ENCODE measurements around the gene ITLN1. TPM values are rescaled to one million over a fixed set of nuclear protein-coding genes. Genes with fewer than 3 reads are reported as not detected.

ITLN1 gene
- total RNA-seq, 1 donor = not detected

GRCh38 chr1:160863061-160863773, 21.8 kb downstream of the ITLN1 start:
- Histone ChIP-seq H4K20me1 (ENCODE audit: insufficient read depth, low read length) (no peaks in the 10 kb centered on the region), H3K79me2 (ENCODE audit: insufficient read depth, low read length) (no peaks in the 10 kb centered on the region), H3K4me1 (ENCODE audit: insufficient read depth, low read length) (no peaks in the 10 kb centered on the region), H3K9me3 (ENCODE audit: low read depth, low read length) (no peaks in the 10 kb centered on the region), H3K4me3 (ENCODE audit: insufficient read depth, low read length) (no peak overlapping the region), H3K27me3 (ENCODE audit: insufficient read depth, low read length) (no peaks in the 10 kb centered on the region), H2AFZ (ENCODE audit: low read length) (no peak overlapping the region), H3K27ac (ENCODE audit: low read depth, low read length) (no peak overlapping the region), H3K36me3 (ENCODE audit: insufficient read depth, low read length) (no peaks in the 10 kb centered on the region), H3K4me2 (ENCODE audit: insufficient read depth, low read length) (no peak overlapping the region)
- TF ChIP-seq CTCF (IDR thresholded peaks at IDR 0.05; ENCODE audit: extremely low read depth, low read depth, low read length) = no peak
- DNase-seq (ENCODE audit: insufficient read length, low spot score, missing footprints) = no peak

DNA sequence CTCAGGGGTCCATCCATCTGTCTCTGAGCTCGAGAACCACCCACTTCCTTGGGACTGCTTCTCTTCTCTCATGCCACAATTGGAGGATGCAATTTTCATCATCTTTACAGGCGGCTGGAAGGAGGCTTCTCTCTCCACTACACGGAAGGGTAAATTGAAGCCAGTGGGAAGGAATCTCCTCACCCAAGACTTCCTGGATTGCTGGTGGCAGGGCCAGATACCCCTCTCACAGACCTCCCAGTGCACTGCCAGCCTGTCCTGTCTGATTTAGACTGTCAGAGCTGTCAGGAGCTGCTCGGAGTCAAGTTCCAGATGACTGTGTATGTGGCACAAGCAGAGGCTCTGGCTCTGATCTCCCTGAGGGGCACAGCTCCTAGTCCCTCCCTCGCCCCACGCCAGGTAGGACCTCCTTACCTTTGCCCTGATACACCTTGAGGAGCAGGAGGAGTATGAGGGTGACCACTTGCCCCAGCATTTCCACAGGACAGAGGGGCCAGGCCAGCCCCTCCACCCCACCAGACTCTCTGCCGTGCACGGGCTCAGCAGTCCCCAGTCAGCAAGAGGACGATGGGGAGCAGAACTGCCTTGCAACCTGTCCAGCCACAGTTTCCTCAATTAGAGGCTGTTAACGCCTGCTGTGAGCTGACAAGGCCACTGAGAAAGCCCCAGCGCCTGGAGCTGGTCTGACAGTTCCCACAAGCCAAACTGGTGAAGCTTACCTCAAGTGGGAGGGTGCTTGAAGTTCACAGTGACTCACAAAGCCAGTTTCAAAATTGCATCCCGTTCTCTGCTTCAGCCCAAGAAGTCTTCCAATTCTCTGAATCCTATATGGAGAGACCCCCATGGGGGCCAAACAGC, 22.5 kb downstream of the ITLN1 start, which contains the start of gene CD244:
Gene CD244, minus strand, starts transcription at position 685 of the 858 bp plus-strand sequence. Its CDS starts 210 bp downstream, at position 475.
- H3K27ac ChIP-seq (ENCODE audit: low read depth, low read length) = no peak within 1 kb of the TSS

GRCh38 chr1:160860840-160861505, 24.0 kb downstream of the ITLN1 start:
- no peaks in the 10 kb centered on the region for H3K36me3 ChIP-seq (ENCODE audit: insufficient read depth, low read length)
- no peaks in the 10 kb centered on the region for H3K79me2 ChIP-seq (ENCODE audit: insufficient read depth, low read length)
- no peak overlapping the region for H2AFZ ChIP-seq (ENCODE audit: low read length)
- H3K27me3 ChIP-seq (ENCODE audit: insufficient read depth, low read length) = no peaks in the 10 kb centered on the region
- no peaks in the 10 kb centered on the region for H3K9me3 ChIP-seq (ENCODE audit: low read depth, low read length)
- no peaks in the 10 kb centered on the region for H3K4me1 ChIP-seq (ENCODE audit: insufficient read depth, low read length)
- H3K4me2 ChIP-seq (ENCODE audit: insufficient read depth, low read length) = no peak overlapping the region
- peak; percentile 21 for DNase-seq (ENCODE audit: insufficient read length, low spot score, missing footprints)
- TF ChIP-seq CTCF (IDR thresholded peaks at IDR 0.05; ENCODE audit: extremely low read depth, low read depth, low read length) = no peak
- H4K20me1 ChIP-seq (ENCODE audit: insufficient read depth, low read length) = no peaks in the 10 kb centered on the region
- H3K4me3 ChIP-seq (ENCODE audit: insufficient read depth, low read length) = no peak overlapping the region
- H3K27ac ChIP-seq (ENCODE audit: low read depth, low read length) = no peak overlapping the region

More for the DNA sequence above, 22.5 kb downstream of the ITLN1 start, which contains the start of gene CD244:
- H2AFZ ChIP-seq (ENCODE audit: low read length) = no peak within 1 kb of the TSS
- no peak for TF ChIP-seq CTCF (IDR thresholded peaks at IDR 0.05; ENCODE audit: extremely low read depth, low read depth, low read length)
- no peaks in the 10 kb centered on the region for H3K27me3 ChIP-seq (ENCODE audit: insufficient read depth, low read length)
- H3K4me1 ChIP-seq (ENCODE audit: insufficient read depth, low read length) = no peaks in the 10 kb centered on the region
- no peak within 1 kb of the TSS for H3K4me3 ChIP-seq (ENCODE audit: insufficient read depth, low read length)
- H3K79me2 ChIP-seq (ENCODE audit: insufficient read depth, low read length) = no peaks in the 10 kb centered on the region
- no peak within 1 kb of the TSS for H3K4me2 ChIP-seq (ENCODE audit: insufficient read depth, low read length)
- H3K36me3 ChIP-seq (ENCODE audit: insufficient read depth, low read length) = no peaks in the 10 kb centered on the region
- H3K9me3 ChIP-seq (ENCODE audit: low read depth, low read length) = no peaks in the 10 kb centered on the region
- DNase-seq (ENCODE audit: insufficient read length, low spot score, missing footprints) = peak; percentile 27
- no peaks in the 10 kb centered on the region for H4K20me1 ChIP-seq (ENCODE audit: insufficient read depth, low read length)
